ENCODE data around the gene MYOCD.

GRCh38 chr17:12731839-12732238 is 66.1 kb downstream of the MYOCD start:
- TF ChIP-seq ZNF501 (tag by site-specific recombination; IDR thresholded peaks at IDR 0.05) = no peak
- TF ChIP-seq ZNF274 (IDR thresholded peaks at IDR 0.05; ENCODE audit: low read length) = no peak
- no peak for TF ChIP-seq ZNF274 (tag by site-specific recombination; IDR thresholded peaks at IDR 0.05; ENCODE audit: borderline replicate concordance)
- TF ChIP-seq ZNF175 (tag by site-specific recombination; IDR thresholded peaks at IDR 0.05) = no peak
- TF ChIP-seq ZNF785 (tag by site-specific recombination; IDR thresholded peaks at IDR 0.05) = no peak
- no peak for TF ChIP-seq ZBTB7A (tag by site-specific recombination; IDR thresholded peaks at IDR 0.05; ENCODE audit: low read depth)
- no peak for TF ChIP-seq ZNF549 (tag by site-specific recombination; IDR thresholded peaks at IDR 0.05)
- no peak for TF ChIP-seq ZNF626 (tag by site-specific recombination; IDR thresholded peaks at IDR 0.05)
- no peak for TF ChIP-seq ZNF350 (tag by site-specific recombination; IDR thresholded peaks at IDR 0.05)
